ENCODE results near the gene ZBTB8B. TPM values are rescaled to one million over a fixed set of nuclear protein-coding genes. Genes with fewer than 3 reads are reported as not detected.
"Not testable (repeated sequence)": the region's sequence is repeated elsewhere in the genome, so short reads cannot be mapped to it uniquely, and the experiment has no call there.

Gene ZBTB8B
- polyA plus RNA-seq, 4 donors: 0.03 to 0.10 TPM; not detected in 2

- not testable (repeated sequence) for DNase-seq; H3K27me3 ChIP-seq (ENCODE audit: control insufficient read depth in 3 of 3, insufficient read depth in 3 of 3, low read length in 3 of 3); FAIRE-seq; H3K27ac ChIP-seq (ENCODE audit: low read depth in 1 of 3, low read length in 2 of 3); H3K4me1 ChIP-seq (ENCODE audit: control insufficient read depth in 3 of 3, insufficient read depth in 2 of 3, low read depth in 1 of 3, low read length in 2 of 3); H3K9me3 ChIP-seq (ENCODE audit: control insufficient read depth in 2 of 2, insufficient read depth in 1 of 2, low read depth in 1 of 2, low read length in 1 of 2); H3K36me3 ChIP-seq (ENCODE audit: control insufficient read depth in 3 of 3, insufficient read depth in 2 of 3, low read depth in 1 of 3, low read length in 3 of 3); H3K4me3 ChIP-seq (ENCODE audit: low read depth in 1 of 3, low read length in 3 of 3)
- 90 to 94% (median 93%) methylated on average over 10 of the region's 10 CpGs for WGBS, 3 donors
Measured at GRCh38 chr1:32441467-32441866, 23.4 kb upstream of the ZBTB8B start.

- 23 to 43% (median 39%) methylated on average over 13 of the region's 13 CpGs for WGBS, 3 donors
- Histone ChIP-seq H3K9me3 (ENCODE audit: control insufficient read depth in 2 of 2, insufficient read depth in 1 of 2, low read depth in 1 of 2, low read length in 1 of 2) (peaks cover 0 to 19% of the 10 kb centered on the region in 2 donors), H3K27ac (ENCODE audit: low read depth in 1 of 3, low read length in 2 of 3) (no peak overlapping the region), H3K27me3 (ENCODE audit: control insufficient read depth in 3 of 3, insufficient read depth in 3 of 3, low read length in 3 of 3) (peaks cover 0 to 9% (median 0%) of the 10 kb centered on the region in 3 donors), H3K36me3 (ENCODE audit: control insufficient read depth in 3 of 3, insufficient read depth in 2 of 3, low read depth in 1 of 3, low read length in 3 of 3) (no peaks in the 10 kb centered on the region), H3K4me3 (ENCODE audit: low read depth in 1 of 3, low read length in 3 of 3) (peak overlapping the region in 1 of 3 donors; percentile 19), H3K4me1 (ENCODE audit: control insufficient read depth in 3 of 3, insufficient read depth in 2 of 3, low read depth in 1 of 3, low read length in 2 of 3) (no peaks in the 10 kb centered on the region)
- no peak for DNase-seq
- no peak for FAIRE-seq
Measured at GRCh38 chr1:32447469-32448185, 17.2 kb upstream of the ZBTB8B start.

GRCh38 chr1:32448186-32448772, 16.6 kb upstream of the ZBTB8B start:
- H3K4me3 ChIP-seq (ENCODE audit: low read depth in 1 of 3, low read length in 3 of 3): peak overlapping the region in 1 of 3 donors; percentile 19
- peaks cover 0 to 19% of the 10 kb centered on the region in 2 donors for H3K9me3 ChIP-seq (ENCODE audit: control insufficient read depth in 2 of 2, insufficient read depth in 1 of 2, low read depth in 1 of 2, low read length in 1 of 2)
- not testable (repeated sequence) for FAIRE-seq; H3K36me3 ChIP-seq (ENCODE audit: control insufficient read depth in 3 of 3, insufficient read depth in 2 of 3, low read depth in 1 of 3, low read length in 3 of 3); H3K4me1 ChIP-seq (ENCODE audit: control insufficient read depth in 3 of 3, insufficient read depth in 2 of 3, low read depth in 1 of 3, low read length in 2 of 3); H3K27me3 ChIP-seq (ENCODE audit: control insufficient read depth in 3 of 3, insufficient read depth in 3 of 3, low read length in 3 of 3); H3K27ac ChIP-seq (ENCODE audit: low read depth in 1 of 3, low read length in 2 of 3)
- peak; percentile 33 to 57 for DNase-seq
- WGBS, 3 donors: 37 to 39% (median 38%) methylated on average over 12 of the region's 12 CpGs

- 81 to 83% (median 82%) methylated on average over 12 of the region's 12 CpGs for WGBS, 3 donors
- Histone ChIP-seq H3K4me1 (ENCODE audit: control insufficient read depth in 3 of 3, insufficient read depth in 2 of 3, low read depth in 1 of 3, low read length in 2 of 3) (no peaks in the 10 kb centered on the region), H3K27me3 (ENCODE audit: control insufficient read depth in 3 of 3, insufficient read depth in 3 of 3, low read length in 3 of 3) (peaks cover 0 to 9% (median 0%) of the 10 kb centered on the region in 3 donors), H3K4me3 (ENCODE audit: low read depth in 1 of 3, low read length in 3 of 3) (no peak overlapping the region), H3K27ac (ENCODE audit: low read depth in 1 of 3, low read length in 2 of 3) (no peak overlapping the region), H3K9me3 (ENCODE audit: control insufficient read depth in 2 of 2, insufficient read depth in 1 of 2, low read depth in 1 of 2, low read length in 1 of 2) (peaks cover 0 to 19% of the 10 kb centered on the region in 2 donors), H3K36me3 (ENCODE audit: control insufficient read depth in 3 of 3, insufficient read depth in 2 of 3, low read depth in 1 of 3, low read length in 3 of 3) (no peaks in the 10 kb centered on the region)
- DNase-seq: no peak
- FAIRE-seq: no peak
Measured at GRCh38 chr1:32448773-32449456, 16.0 kb upstream of the ZBTB8B start.

- peaks cover 0 to 19% of the 10 kb centered on the region in 2 donors for H3K9me3 ChIP-seq (ENCODE audit: control insufficient read depth in 2 of 2, insufficient read depth in 1 of 2, low read depth in 1 of 2, low read length in 1 of 2)
- 88 to 97% (median 95%) methylated on average over 5 of the region's 5 CpGs for WGBS, 3 donors
- H3K27ac ChIP-seq (ENCODE audit: low read depth in 1 of 3, low read length in 2 of 3); H3K4me3 ChIP-seq (ENCODE audit: low read depth in 1 of 3, low read length in 3 of 3); FAIRE-seq; H3K27me3 ChIP-seq (ENCODE audit: control insufficient read depth in 3 of 3, insufficient read depth in 3 of 3, low read length in 3 of 3); H3K4me1 ChIP-seq (ENCODE audit: control insufficient read depth in 3 of 3, insufficient read depth in 2 of 3, low read depth in 1 of 3, low read length in 2 of 3); DNase-seq; H3K36me3 ChIP-seq (ENCODE audit: control insufficient read depth in 3 of 3, insufficient read depth in 2 of 3, low read depth in 1 of 3, low read length in 3 of 3): not testable (repeated sequence)
Measured at GRCh38 chr1:32449457-32449831, 15.4 kb upstream of the ZBTB8B start.

GRCh38 chr1:32454726-32455125, 10.1 kb upstream of the ZBTB8B start:
- FAIRE-seq: no peak
- WGBS, 3 donors: 16 to 31% (median 21%) methylated on average over 1 of the region's 1 CpG

GRCh38 chr1:32455958-32456357, 8.9 kb upstream of the ZBTB8B start:
- WGBS, 3 donors: 81 to 94% (median 84%) methylated on average over 2 of the region's 2 CpGs
- Histone ChIP-seq H3K4me1 (ENCODE audit: control insufficient read depth in 3 of 3, insufficient read depth in 2 of 3, low read depth in 1 of 3, low read length in 2 of 3) (no peaks in the 10 kb centered on the region), H3K4me3 (ENCODE audit: low read depth in 1 of 3, low read length in 3 of 3) (no peak overlapping the region), H3K27ac (ENCODE audit: low read depth in 1 of 3, low read length in 2 of 3) (no peak overlapping the region), H3K9me3 (ENCODE audit: control insufficient read depth in 2 of 2, insufficient read depth in 1 of 2, low read depth in 1 of 2, low read length in 1 of 2) (peaks cover 0 to 24% of the 10 kb centered on the region in 2 donors), H3K27me3 (ENCODE audit: control insufficient read depth in 3 of 3, insufficient read depth in 3 of 3, low read length in 3 of 3) (no peaks in the 10 kb centered on the region), H3K36me3 (ENCODE audit: control insufficient read depth in 3 of 3, insufficient read depth in 2 of 3, low read depth in 1 of 3, low read length in 3 of 3) (no peaks in the 10 kb centered on the region)
- no peak for FAIRE-seq
- no peak for DNase-seq

More at GRCh38 chr1:32454726-32455125, 10.1 kb upstream of the ZBTB8B start:
- Histone ChIP-seq H3K9me3 (ENCODE audit: control insufficient read depth in 2 of 2, insufficient read depth in 1 of 2, low read depth in 1 of 2, low read length in 1 of 2) (peaks cover 0 to 24% of the 10 kb centered on the region in 2 donors), H3K27me3 (ENCODE audit: control insufficient read depth in 3 of 3, insufficient read depth in 3 of 3, low read length in 3 of 3) (no peaks in the 10 kb centered on the region), H3K4me1 (ENCODE audit: control insufficient read depth in 3 of 3, insufficient read depth in 2 of 3, low read depth in 1 of 3, low read length in 2 of 3) (no peaks in the 10 kb centered on the region), H3K36me3 (ENCODE audit: control insufficient read depth in 3 of 3, insufficient read depth in 2 of 3, low read depth in 1 of 3, low read length in 3 of 3) (no peaks in the 10 kb centered on the region), H3K4me3 (ENCODE audit: low read depth in 1 of 3, low read length in 3 of 3) (no peak overlapping the region), H3K27ac (ENCODE audit: low read depth in 1 of 3, low read length in 2 of 3) (no peak overlapping the region)
- no peak for DNase-seq

- H3K4me1 ChIP-seq (ENCODE audit: control insufficient read depth in 3 of 3, insufficient read depth in 2 of 3, low read depth in 1 of 3, low read length in 2 of 3); FAIRE-seq; DNase-seq; H3K36me3 ChIP-seq (ENCODE audit: control insufficient read depth in 3 of 3, insufficient read depth in 2 of 3, low read depth in 1 of 3, low read length in 3 of 3); H3K27ac ChIP-seq (ENCODE audit: low read depth in 1 of 3, low read length in 2 of 3); H3K27me3 ChIP-seq (ENCODE audit: control insufficient read depth in 3 of 3, insufficient read depth in 3 of 3, low read length in 3 of 3); H3K4me3 ChIP-seq (ENCODE audit: low read depth in 1 of 3, low read length in 3 of 3): not testable (repeated sequence)
- WGBS, 3 donors: 85 to 98% (median 89%) methylated on average over 5 of the region's 5 CpGs
- peaks cover 0 to 24% of the 10 kb centered on the region in 2 donors for H3K9me3 ChIP-seq (ENCODE audit: control insufficient read depth in 2 of 2, insufficient read depth in 1 of 2, low read depth in 1 of 2, low read length in 1 of 2)
Measured at GRCh38 chr1:32458798-32459197, 6.1 kb upstream of the ZBTB8B start.

Data from small intestine (tissue), 7 donors.